Astrocyte (in vitro differentiated cells and primary cell): ENCODE results near the gene PPP4R2.

Source experiments
- CTCF ChIP-seq: IDR thresholded peaks from 2 replicates; pipeline ENCODE4 v1.5.1; 2011; ENCODE audit warnings: low read depth, mild to moderate bottlenecking, inconsistent platforms, low read length, moderate library complexity; ENCODE audit not compliant: insufficient read depth
- EZH2 ChIP-seq: IDR thresholded peaks from 2 replicates; pipeline ENCODE4 v1.6.1; 2012; ENCODE audit warnings: mild to moderate bottlenecking, low read length, inconsistent platforms; ENCODE audit not compliant: insufficient read depth

- no peak for TF ChIP-seq CTCF
- no peak for TF ChIP-seq EZH2
Measured at GRCh38 chr3:72985576-72985975, 11.0 kb upstream of the PPP4R2 start.
